Endothelial cell (in vitro differentiated cells): ENCODE measurements around the gene KRT20. TPM values are rescaled to one million over a fixed set of nuclear protein-coding genes. Genes with fewer than 3 reads are reported as not detected.

Experiments
- DNase-seq: peaks from one replicate; pipeline ENCODE4 v3.0.0; 2021; ENCODE audit warnings: low spot score
- H3K27ac Mint-ChIP-seq: one replicate; pipeline ENCODE4 v1.8.0; 2021; ENCODE audit warnings: mixed read lengths, inconsistent platforms; ENCODE audit not compliant: unreplicated experiment
- H3K27me3 Mint-ChIP-seq: one replicate; pipeline ENCODE4 v1.8.0; 2021; ENCODE audit warnings: mild to moderate bottlenecking, moderate library complexity, mixed read lengths, inconsistent platforms; ENCODE audit not compliant: unreplicated experiment
- H3K36me3 Mint-ChIP-seq: one replicate; pipeline ENCODE4 v1.8.0; 2021; ENCODE audit warnings: mild to moderate bottlenecking, low read depth, mixed read lengths, inconsistent platforms; ENCODE audit not compliant: unreplicated experiment
- H3K4me1 Mint-ChIP-seq: one replicate; pipeline ENCODE4 v1.8.0; 2021; ENCODE audit warnings: mild to moderate bottlenecking, mixed read lengths, inconsistent platforms; ENCODE audit not compliant: unreplicated experiment
- H3K4me3 Mint-ChIP-seq: one replicate; pipeline ENCODE4 v1.8.0; 2021; ENCODE audit warnings: mild to moderate bottlenecking, mixed read lengths, inconsistent platforms; ENCODE audit not compliant: unreplicated experiment
- H3K9me3 Mint-ChIP-seq: one replicate; pipeline ENCODE4 v1.8.0; 2021; ENCODE audit warnings: mixed read lengths, inconsistent platforms; ENCODE audit not compliant: unreplicated experiment
- CTCF ChIP-seq: fragments of 200-600 bp; sonication (generic); IDR thresholded peaks from one replicate; pipeline ENCODE4 v1.5.0; 2021; ENCODE audit warnings: antibody characterized with exemption; ENCODE audit not compliant: unreplicated experiment
- long read RNA-seq: library from polyadenylated mRNA; unstranded; transcript quantifications from one replicate; pipeline ENCODE4 v2.0.0, GENCODE V29; 2020; ENCODE audit not compliant: unreplicated experiment
- total RNA-seq: library from RNA; stranded (reverse); fragmentation: NEBNext Ultra II Directional; extraction: Animal tissue kit (Norgen Biotek cat#: 25700); gene quantifications from one replicate; pipeline ENCODE4 v1.2.1, GENCODE V29; 2021; ENCODE audit not compliant: unreplicated experiment

The KRT20 gene
- not detected for total RNA-seq
- long read RNA-seq = 0 reads

- Mint-ChIP-seq H3K27me3 (no peaks in the 10 kb centered on the region), H3K36me3 (no peaks in the 10 kb centered on the region), H3K9me3 (no peaks in the 10 kb centered on the region), H3K27ac (no peak within 1 kb of the TSS), H3K4me3 (no peak within 1 kb of the TSS), H3K4me1 (no peaks in the 10 kb centered on the region)
- no peak for DNase-seq
- peak; percentile 39 for TF ChIP-seq CTCF
These were observed at the start of gene KRT20 for GRCh38 chr17:40884708-40885512. Gene KRT20, minus strand, starts transcription at chr17:40885242. Its CDS starts 57 bp downstream, at chr17:40885185.

GRCh38 chr17:40932608-40933007 is 47.6 kb upstream of the KRT20 start:
- H3K36me3 Mint-ChIP-seq = no peaks in the 10 kb centered on the region
- H3K4me1 Mint-ChIP-seq = no peaks in the 10 kb centered on the region
- peaks cover 3% of the 10 kb centered on the region for H3K27me3 Mint-ChIP-seq
- no peaks in the 10 kb centered on the region for H3K9me3 Mint-ChIP-seq
- no peak overlapping the region for H3K4me3 Mint-ChIP-seq
- H3K27ac Mint-ChIP-seq = no peak overlapping the region
- no peak for TF ChIP-seq CTCF
- DNase-seq = no peak

GRCh38 chr17:40931311-40931710 is 46.3 kb upstream of the KRT20 start:
- Mint-ChIP-seq H3K9me3 (no peaks in the 10 kb centered on the region), H3K4me1 (no peaks in the 10 kb centered on the region), H3K27me3 (peaks cover 3% of the 10 kb centered on the region), H3K27ac (no peak overlapping the region), H3K4me3 (no peak overlapping the region), H3K36me3 (no peaks in the 10 kb centered on the region)
- no peak for DNase-seq
- no peak for TF ChIP-seq CTCF

- DNase-seq = no peak
- Mint-ChIP-seq H3K4me3 (no peak overlapping the region), H3K36me3 (no peaks in the 10 kb centered on the region), H3K4me1 (no peaks in the 10 kb centered on the region), H3K9me3 (no peaks in the 10 kb centered on the region), H3K27ac (no peak overlapping the region), H3K27me3 (peaks cover 3% of the 10 kb centered on the region)
- TF ChIP-seq CTCF = no peak
These were observed 41.3 kb upstream of the KRT20 start for GRCh38 chr17:40926341-40926740.

GRCh38 chr17:40922239-40922638 is 37.2 kb upstream of the KRT20 start:
- Mint-ChIP-seq H3K27me3 (peaks cover 3% of the 10 kb centered on the region), H3K4me3 (no peak overlapping the region), H3K9me3 (no peaks in the 10 kb centered on the region), H3K27ac (no peak overlapping the region), H3K4me1 (no peaks in the 10 kb centered on the region), H3K36me3 (no peaks in the 10 kb centered on the region)
- DNase-seq = no peak
- no peak for TF ChIP-seq CTCF
